ENCODE data around the gene PNPLA1.

DNA sequence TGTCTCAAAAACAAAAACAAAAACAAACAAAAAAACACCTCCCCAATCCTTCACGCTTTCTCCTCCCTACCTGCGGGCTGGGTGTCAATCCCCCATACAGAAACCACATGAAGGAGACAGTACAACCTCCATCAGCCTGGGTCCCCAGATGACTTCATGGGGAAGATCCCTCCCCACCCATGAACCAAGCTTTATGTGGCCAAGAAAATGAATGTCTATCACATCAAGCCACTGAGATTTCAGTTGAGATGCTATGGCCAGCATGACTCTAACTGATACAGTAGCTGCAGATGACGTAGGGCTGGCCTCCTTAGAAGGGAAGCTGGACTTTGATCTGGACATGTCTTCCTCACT lies 88.0 kb downstream of the PNPLA1 start:
- TF ChIP-seq, protein P1, sequence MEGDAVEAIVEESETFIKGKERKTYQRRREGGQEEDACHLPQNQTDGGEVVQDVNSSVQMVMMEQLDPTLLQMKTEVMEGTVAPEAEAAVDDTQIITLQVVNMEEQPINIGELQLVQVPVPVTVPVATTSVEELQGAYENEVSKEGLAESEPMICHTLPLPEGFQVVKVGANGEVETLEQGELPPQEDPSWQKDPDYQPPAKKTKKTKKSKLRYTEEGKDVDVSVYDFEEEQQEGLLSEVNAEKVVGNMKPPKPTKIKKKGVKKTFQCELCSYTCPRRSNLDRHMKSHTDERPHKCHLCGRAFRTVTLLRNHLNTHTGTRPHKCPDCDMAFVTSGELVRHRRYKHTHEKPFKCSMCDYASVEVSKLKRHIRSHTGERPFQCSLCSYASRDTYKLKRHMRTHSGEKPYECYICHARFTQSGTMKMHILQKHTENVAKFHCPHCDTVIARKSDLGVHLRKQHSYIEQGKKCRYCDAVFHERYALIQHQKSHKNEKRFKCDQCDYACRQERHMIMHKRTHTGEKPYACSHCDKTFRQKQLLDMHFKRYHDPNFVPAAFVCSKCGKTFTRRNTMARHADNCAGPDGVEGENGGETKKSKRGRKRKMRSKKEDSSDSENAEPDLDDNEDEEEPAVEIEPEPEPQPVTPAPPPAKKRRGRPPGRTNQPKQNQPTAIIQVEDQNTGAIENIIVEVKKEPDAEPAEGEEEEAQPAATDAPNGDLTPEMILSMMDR (optimal IDR thresholded peaks at IDR 0.05 in 1 of 3, IDR thresholded peaks at IDR 0.05 in 1 of 3, conservative IDR thresholded peaks at IDR 0.05 in 1 of 3; ENCODE audit: extremely low read depth in 1 of 3, insufficient read depth in 2 of 3, low read length in 3 of 3): no peak
- no peak for TF ChIP-seq EZH2 (IDR thresholded peaks at IDR 0.05; ENCODE audit: low read length)

All from keratinocyte (primary cell).